Measurements from ENCODE around the gene WDR47. TPM values are rescaled to one million over a fixed set of nuclear protein-coding genes. Genes with fewer than 3 reads are reported as not detected.
"Not testable (repeated sequence)": the region's sequence is repeated elsewhere in the genome, so short reads cannot be mapped to it uniquely, and the experiment has no call there.

WDR47 gene
- total RNA-seq, 1 donor: 19.3 TPM

- Histone ChIP-seq H3K4me3 (ENCODE audit: low read length) (no peak overlapping the region), H3K4me1 (ENCODE audit: insufficient read depth, low read length) (peaks cover 3% of the 10 kb centered on the region), H3K9me3 (ENCODE audit: low read depth, low read length) (no peaks in the 10 kb centered on the region), H3K27me3 (ENCODE audit: insufficient read depth, low read length) (no peaks in the 10 kb centered on the region)
These were observed 26.0 kb upstream of the WDR47 start for GRCh38 chr1:109067883-109068282.

GRCh38 chr1:109065137-109065536 is 23.2 kb upstream of the WDR47 start:
- Histone ChIP-seq H3K4me3 (ENCODE audit: low read length) (no peak overlapping the region), H3K27me3 (ENCODE audit: insufficient read depth, low read length) (no peaks in the 10 kb centered on the region), H3K9me3 (ENCODE audit: low read depth, low read length) (no peaks in the 10 kb centered on the region), H3K4me1 (ENCODE audit: insufficient read depth, low read length) (no peaks in the 10 kb centered on the region)

GRCh38 chr1:109061183-109061582 is 19.3 kb upstream of the WDR47 start:
- Histone ChIP-seq H3K4me3 (ENCODE audit: low read length) (no peak overlapping the region), H3K27me3 (ENCODE audit: insufficient read depth, low read length) (no peaks in the 10 kb centered on the region), H3K4me1 (ENCODE audit: insufficient read depth, low read length) (no peaks in the 10 kb centered on the region), H3K9me3 (ENCODE audit: low read depth, low read length) (no peaks in the 10 kb centered on the region)

- no peaks in the 10 kb centered on the region for H3K9me3 ChIP-seq (ENCODE audit: low read depth, low read length)
- no peaks in the 10 kb centered on the region for H3K27me3 ChIP-seq (ENCODE audit: insufficient read depth, low read length)
- H3K4me1 ChIP-seq (ENCODE audit: insufficient read depth, low read length): no peaks in the 10 kb centered on the region
- H3K4me3 ChIP-seq (ENCODE audit: low read length): no peak overlapping the region
These were observed 18.8 kb upstream of the WDR47 start for GRCh38 chr1:109060707-109061106.

GRCh38 chr1:109059026-109059425 is 17.1 kb upstream of the WDR47 start:
- Histone ChIP-seq H3K4me3 (ENCODE audit: low read length) (no peak overlapping the region), H3K4me1 (ENCODE audit: insufficient read depth, low read length) (no peaks in the 10 kb centered on the region), H3K27me3 (ENCODE audit: insufficient read depth, low read length) (no peaks in the 10 kb centered on the region), H3K9me3 (ENCODE audit: low read depth, low read length) (no peaks in the 10 kb centered on the region)

- Histone ChIP-seq H3K4me1 (ENCODE audit: insufficient read depth, low read length) (no peaks in the 10 kb centered on the region), H3K9me3 (ENCODE audit: low read depth, low read length) (no peaks in the 10 kb centered on the region), H3K27me3 (ENCODE audit: insufficient read depth, low read length) (no peaks in the 10 kb centered on the region), H3K4me3 (ENCODE audit: low read length) (no peak overlapping the region)
These were observed 14.2 kb upstream of the WDR47 start for GRCh38 chr1:109056064-109056463.

GRCh38 chr1:109052145-109052544 is 10.2 kb upstream of the WDR47 start:
- H3K4me3 ChIP-seq (ENCODE audit: low read length); H3K27me3 ChIP-seq (ENCODE audit: insufficient read depth, low read length); H3K4me1 ChIP-seq (ENCODE audit: insufficient read depth, low read length); H3K9me3 ChIP-seq (ENCODE audit: low read depth, low read length): not testable (repeated sequence)

- Histone ChIP-seq H3K4me3 (ENCODE audit: low read length) (no peak overlapping the region), H3K27me3 (ENCODE audit: insufficient read depth, low read length) (no peaks in the 10 kb centered on the region), H3K9me3 (ENCODE audit: low read depth, low read length) (no peaks in the 10 kb centered on the region), H3K4me1 (ENCODE audit: insufficient read depth, low read length) (no peaks in the 10 kb centered on the region)
These were observed 8.5 kb upstream of the WDR47 start for GRCh38 chr1:109050228-109050995.

GRCh38 chr1:109048335-109048734 is 6.4 kb upstream of the WDR47 start:
- no peak overlapping the region for H3K4me3 ChIP-seq (ENCODE audit: low read length)
- H3K27me3 ChIP-seq (ENCODE audit: insufficient read depth, low read length): no peaks in the 10 kb centered on the region
- H3K9me3 ChIP-seq (ENCODE audit: low read depth, low read length): no peaks in the 10 kb centered on the region
- no peaks in the 10 kb centered on the region for H3K4me1 ChIP-seq (ENCODE audit: insufficient read depth, low read length)

- H3K4me1 ChIP-seq (ENCODE audit: insufficient read depth, low read length): peaks cover 5% of the 10 kb centered on the region
- no peak overlapping the region for H3K4me3 ChIP-seq (ENCODE audit: low read length)
- no peaks in the 10 kb centered on the region for H3K9me3 ChIP-seq (ENCODE audit: low read depth, low read length)
- no peaks in the 10 kb centered on the region for H3K27me3 ChIP-seq (ENCODE audit: insufficient read depth, low read length)
These were observed 5.4 kb upstream of the WDR47 start for GRCh38 chr1:109047339-109047738.

- H3K4me3 ChIP-seq (ENCODE audit: low read length): no peak overlapping the region
- no peaks in the 10 kb centered on the region for H3K9me3 ChIP-seq (ENCODE audit: low read depth, low read length)
- peaks cover 5% of the 10 kb centered on the region for H3K4me1 ChIP-seq (ENCODE audit: insufficient read depth, low read length)
- H3K27me3 ChIP-seq (ENCODE audit: insufficient read depth, low read length): no peaks in the 10 kb centered on the region
These were observed 4.8 kb upstream of the WDR47 start for GRCh38 chr1:109046671-109047070.

GRCh38 chr1:109045595-109045994 is 3.7 kb upstream of the WDR47 start:
- Histone ChIP-seq H3K4me1 (ENCODE audit: insufficient read depth, low read length) (peaks cover 8% of the 10 kb centered on the region), H3K4me3 (ENCODE audit: low read length) (no peak overlapping the region), H3K9me3 (ENCODE audit: low read depth, low read length) (no peaks in the 10 kb centered on the region)

GRCh38 chr1:109040989-109041620 is 797 bp downstream of the WDR47 start:
- Histone ChIP-seq H3K4me3 (ENCODE audit: low read length) (peak overlapping the region; percentile 88), H3K9me3 (ENCODE audit: low read depth, low read length) (no peaks in the 10 kb centered on the region), H3K27me3 (ENCODE audit: insufficient read depth, low read length) (no peaks in the 10 kb centered on the region), H3K4me1 (ENCODE audit: insufficient read depth, low read length) (peaks cover 18% of the 10 kb centered on the region)

More at GRCh38 chr1:109045595-109045994, 3.7 kb upstream of the WDR47 start:
- no peaks in the 10 kb centered on the region for H3K27me3 ChIP-seq (ENCODE audit: insufficient read depth, low read length)

- H3K9me3 ChIP-seq (ENCODE audit: low read depth, low read length): no peaks in the 10 kb centered on the region
- H3K27me3 ChIP-seq (ENCODE audit: insufficient read depth, low read length): no peaks in the 10 kb centered on the region
- peak overlapping the region; percentile 88 for H3K4me3 ChIP-seq (ENCODE audit: low read length)
- peaks cover 18% of the 10 kb centered on the region for H3K4me1 ChIP-seq (ENCODE audit: insufficient read depth, low read length)
These were observed 1.3 kb downstream of the WDR47 start for GRCh38 chr1:109040627-109040988.

- no peaks in the 10 kb centered on the region for H3K9me3 ChIP-seq (ENCODE audit: low read depth, low read length)
- H3K27me3 ChIP-seq (ENCODE audit: insufficient read depth, low read length): no peaks in the 10 kb centered on the region
- H3K4me3 ChIP-seq (ENCODE audit: low read length): no peak overlapping the region
- H3K4me1 ChIP-seq (ENCODE audit: insufficient read depth, low read length): peaks cover 2% of the 10 kb centered on the region
These were observed 7.5 kb downstream of the WDR47 start for GRCh38 chr1:109034382-109034781.

GRCh38 chr1:109029493-109029892 is 12.4 kb downstream of the WDR47 start:
- H3K4me1 ChIP-seq (ENCODE audit: insufficient read depth, low read length); H3K27me3 ChIP-seq (ENCODE audit: insufficient read depth, low read length); H3K4me3 ChIP-seq (ENCODE audit: low read length); H3K9me3 ChIP-seq (ENCODE audit: low read depth, low read length): not testable (repeated sequence)

Measured in mononuclear cell (primary cell).